ENCODE results near the gene SPATA6L.

The SPATA6L gene

GRCh38 chr9:4630836-4631235 lies 35.4 kb downstream of the SPATA6L start:
- H3K4ac ChIP-seq (ENCODE audit: low read length), result no peak overlapping the region
- no peaks in the 10 kb centered on the region for H3K36me3 ChIP-seq (replicated peaks in 1 of 2; ENCODE audit: control insufficient read depth in 2 of 2, insufficient read depth in 2 of 2, low read length in 2 of 2)
- no peak overlapping the region for H2BK5ac ChIP-seq (ENCODE audit: low read length)
- peaks cover 0 to 2% of the 10 kb centered on the region in 2 donors for H3K4me1 ChIP-seq (ENCODE audit: control insufficient read depth in 2 of 2, insufficient read depth in 1 of 2, low read depth in 1 of 2, low read length in 2 of 2)
- H3K18ac ChIP-seq (ENCODE audit: low read length), result no peak overlapping the region
- H2AFZ ChIP-seq (ENCODE audit: low read length), result no peak overlapping the region
- H2AK5ac ChIP-seq (ENCODE audit: low read depth, low read length), result no peak overlapping the region
- H3K27ac ChIP-seq (replicated peaks; ENCODE audit: low read length), result no peak overlapping the region
- H3K4me2 ChIP-seq (ENCODE audit: insufficient read depth, low read length, poor library complexity, severe bottlenecking), result no peak overlapping the region
- no peak overlapping the region for H3K23ac ChIP-seq (ENCODE audit: low read depth, low read length, poor library complexity)
- H3K27me3 ChIP-seq (ENCODE audit: control insufficient read depth in 3 of 3, insufficient read depth in 3 of 3, low read depth in 1 of 3, low read length in 3 of 3), result no peaks in the 10 kb centered on the region
- no peak overlapping the region for H4K91ac ChIP-seq (ENCODE audit: low read depth, low read length, poor library complexity)
- no peak overlapping the region for H4K8ac ChIP-seq (ENCODE audit: low read depth, low read length)
- no peaks in the 10 kb centered on the region for H3K9me3 ChIP-seq (replicated peaks in 1 of 2; ENCODE audit: control insufficient read depth in 2 of 2, insufficient read depth in 1 of 2, low read depth in 1 of 2, low read length in 2 of 2)
- no peak overlapping the region for H2BK12ac ChIP-seq (ENCODE audit: low read length)
- H3K14ac ChIP-seq (ENCODE audit: low read length), result no peak overlapping the region
- no peak overlapping the region for H3K4me3 ChIP-seq (ENCODE audit: low read length in 2 of 2)
- DNase-seq (ENCODE audit: low spot score), result no peak
- H2BK15ac ChIP-seq (ENCODE audit: low read length), result no peak overlapping the region
- H3K79me1 ChIP-seq (ENCODE audit: low read depth, low read length), result no peaks in the 10 kb centered on the region
- H3K9ac ChIP-seq (ENCODE audit: low read depth, low read length, poor library complexity), result no peak overlapping the region
- WGBS, 2 donors (ENCODE audit: extremely low coverage in 2 of 2, insufficient read length in 2 of 2, insufficient replicate concordance in 1 of 2), result no CpG with 5 or more reads among the region's 2 CpGs
- H2BK120ac ChIP-seq (ENCODE audit: low read depth, low read length), result no peak overlapping the region

GRCh38 chr9:4622016-4622415 lies 44.3 kb downstream of the SPATA6L start:
- no peak overlapping the region for H2AK5ac ChIP-seq (ENCODE audit: low read depth, low read length)
- no peak overlapping the region for H3K4me3 ChIP-seq (ENCODE audit: low read length in 2 of 2)
- DNase-seq (ENCODE audit: low spot score), result no peak
- no peaks in the 10 kb centered on the region for H3K9me3 ChIP-seq (replicated peaks in 1 of 2; ENCODE audit: control insufficient read depth in 2 of 2, insufficient read depth in 1 of 2, low read depth in 1 of 2, low read length in 2 of 2)
- H3K79me1 ChIP-seq (ENCODE audit: low read depth, low read length), result no peaks in the 10 kb centered on the region
- H3K9ac ChIP-seq (ENCODE audit: low read depth, low read length, poor library complexity), result no peak overlapping the region
- no peak overlapping the region for H4K8ac ChIP-seq (ENCODE audit: low read depth, low read length)
- H2BK12ac ChIP-seq (ENCODE audit: low read length), result no peak overlapping the region
- no CpG with 5 or more reads among the region's 10 CpGs for WGBS, 2 donors (ENCODE audit: extremely low coverage in 2 of 2, insufficient read length in 2 of 2, insufficient replicate concordance in 1 of 2)
- no peak overlapping the region for H3K14ac ChIP-seq (ENCODE audit: low read length)
- no peak overlapping the region for H2BK15ac ChIP-seq (ENCODE audit: low read length)
- H3K4me1 ChIP-seq (ENCODE audit: control insufficient read depth in 2 of 2, insufficient read depth in 1 of 2, low read depth in 1 of 2, low read length in 2 of 2), result peaks cover 8 to 15% of the 10 kb centered on the region in 2 donors
- H2BK5ac ChIP-seq (ENCODE audit: low read length), result no peak overlapping the region
- H3K23ac ChIP-seq (ENCODE audit: low read depth, low read length, poor library complexity), result no peak overlapping the region
- no peaks in the 10 kb centered on the region for H3K36me3 ChIP-seq (replicated peaks in 1 of 2; ENCODE audit: control insufficient read depth in 2 of 2, insufficient read depth in 2 of 2, low read length in 2 of 2)
- peak overlapping the region; percentile 66 for H2AFZ ChIP-seq (ENCODE audit: low read length)
- H3K27ac ChIP-seq (replicated peaks; ENCODE audit: low read length), result no peak overlapping the region
- H3K18ac ChIP-seq (ENCODE audit: low read length), result peak overlapping the region; percentile 13
- H4K91ac ChIP-seq (ENCODE audit: low read depth, low read length, poor library complexity), result no peak overlapping the region
- no peak overlapping the region for H3K4me2 ChIP-seq (ENCODE audit: insufficient read depth, low read length, poor library complexity, severe bottlenecking)
- H3K4ac ChIP-seq (ENCODE audit: low read length), result no peak overlapping the region
- H2BK120ac ChIP-seq (ENCODE audit: low read depth, low read length), result no peak overlapping the region
- no peaks in the 10 kb centered on the region for H3K27me3 ChIP-seq (ENCODE audit: control insufficient read depth in 3 of 3, insufficient read depth in 3 of 3, low read depth in 1 of 3, low read length in 3 of 3)

GRCh38 chr9:4620881-4621555 lies 45.3 kb downstream of the SPATA6L start:
- no peak overlapping the region for H3K4me2 ChIP-seq (ENCODE audit: insufficient read depth, low read length, poor library complexity, severe bottlenecking)
- no peak overlapping the region for H3K4me3 ChIP-seq (ENCODE audit: low read length in 2 of 2)
- no peak overlapping the region for H2BK120ac ChIP-seq (ENCODE audit: low read depth, low read length)
- H3K4me1 ChIP-seq (ENCODE audit: control insufficient read depth in 2 of 2, insufficient read depth in 1 of 2, low read depth in 1 of 2, low read length in 2 of 2), result peaks cover 8 to 15% of the 10 kb centered on the region in 2 donors
- H2AFZ ChIP-seq (ENCODE audit: low read length), result no peak overlapping the region
- no peak overlapping the region for H3K18ac ChIP-seq (ENCODE audit: low read length)
- H3K23ac ChIP-seq (ENCODE audit: low read depth, low read length, poor library complexity), result no peak overlapping the region
- H2AK5ac ChIP-seq (ENCODE audit: low read depth, low read length), result no peak overlapping the region
- no peak for DNase-seq (ENCODE audit: low spot score)
- no peaks in the 10 kb centered on the region for H3K36me3 ChIP-seq (replicated peaks in 1 of 2; ENCODE audit: control insufficient read depth in 2 of 2, insufficient read depth in 2 of 2, low read length in 2 of 2)
- no peaks in the 10 kb centered on the region for H3K27me3 ChIP-seq (ENCODE audit: control insufficient read depth in 3 of 3, insufficient read depth in 3 of 3, low read depth in 1 of 3, low read length in 3 of 3)
- H4K8ac ChIP-seq (ENCODE audit: low read depth, low read length), result no peak overlapping the region
- no CpG with 5 or more reads among the region's 2 CpGs for WGBS, 2 donors (ENCODE audit: extremely low coverage in 2 of 2, insufficient read length in 2 of 2, insufficient replicate concordance in 1 of 2)
- no peak overlapping the region for H4K91ac ChIP-seq (ENCODE audit: low read depth, low read length, poor library complexity)
- no peak overlapping the region for H2BK15ac ChIP-seq (ENCODE audit: low read length)
- H3K4ac ChIP-seq (ENCODE audit: low read length), result no peak overlapping the region
- no peaks in the 10 kb centered on the region for H3K9me3 ChIP-seq (replicated peaks in 1 of 2; ENCODE audit: control insufficient read depth in 2 of 2, insufficient read depth in 1 of 2, low read depth in 1 of 2, low read length in 2 of 2)
- no peaks in the 10 kb centered on the region for H3K79me1 ChIP-seq (ENCODE audit: low read depth, low read length)
- no peak overlapping the region for H3K27ac ChIP-seq (replicated peaks; ENCODE audit: low read length)
- H3K14ac ChIP-seq (ENCODE audit: low read length), result no peak overlapping the region
- no peak overlapping the region for H3K9ac ChIP-seq (ENCODE audit: low read depth, low read length, poor library complexity)
- H2BK12ac ChIP-seq (ENCODE audit: low read length), result no peak overlapping the region
- no peak overlapping the region for H2BK5ac ChIP-seq (ENCODE audit: low read length)

- H4K8ac ChIP-seq (ENCODE audit: low read depth, low read length), result no peak overlapping the region
- no peak overlapping the region for H3K4me2 ChIP-seq (ENCODE audit: insufficient read depth, low read length, poor library complexity, severe bottlenecking)
- H2BK15ac ChIP-seq (ENCODE audit: low read length), result no peak overlapping the region
- H3K4me1 ChIP-seq (ENCODE audit: control insufficient read depth in 2 of 2, insufficient read depth in 1 of 2, low read depth in 1 of 2, low read length in 2 of 2), result peaks cover 8 to 15% of the 10 kb centered on the region in 2 donors
- no peaks in the 10 kb centered on the region for H3K36me3 ChIP-seq (replicated peaks in 1 of 2; ENCODE audit: control insufficient read depth in 2 of 2, insufficient read depth in 2 of 2, low read length in 2 of 2)
- no peaks in the 10 kb centered on the region for H3K9me3 ChIP-seq (replicated peaks in 1 of 2; ENCODE audit: control insufficient read depth in 2 of 2, insufficient read depth in 1 of 2, low read depth in 1 of 2, low read length in 2 of 2)
- H3K9ac ChIP-seq (ENCODE audit: low read depth, low read length, poor library complexity), result no peak overlapping the region
- H2AFZ ChIP-seq (ENCODE audit: low read length), result no peak overlapping the region
- no peaks in the 10 kb centered on the region for H3K79me1 ChIP-seq (ENCODE audit: low read depth, low read length)
- DNase-seq (ENCODE audit: low spot score), result no peak
- H3K4me3 ChIP-seq (ENCODE audit: low read length in 2 of 2), result no peak overlapping the region
- no peak overlapping the region for H2BK12ac ChIP-seq (ENCODE audit: low read length)
- WGBS, 2 donors (ENCODE audit: extremely low coverage in 2 of 2, insufficient read length in 2 of 2, insufficient replicate concordance in 1 of 2), result no CpG with 5 or more reads among the region's 3 CpGs
- no peaks in the 10 kb centered on the region for H3K27me3 ChIP-seq (ENCODE audit: control insufficient read depth in 3 of 3, insufficient read depth in 3 of 3, low read depth in 1 of 3, low read length in 3 of 3)
- no peak overlapping the region for H3K27ac ChIP-seq (replicated peaks; ENCODE audit: low read length)
- H3K18ac ChIP-seq (ENCODE audit: low read length), result no peak overlapping the region
- no peak overlapping the region for H4K91ac ChIP-seq (ENCODE audit: low read depth, low read length, poor library complexity)
- no peak overlapping the region for H3K23ac ChIP-seq (ENCODE audit: low read depth, low read length, poor library complexity)
- H2BK120ac ChIP-seq (ENCODE audit: low read depth, low read length), result no peak overlapping the region
- no peak overlapping the region for H3K4ac ChIP-seq (ENCODE audit: low read length)
- H2BK5ac ChIP-seq (ENCODE audit: low read length), result no peak overlapping the region
- H2AK5ac ChIP-seq (ENCODE audit: low read depth, low read length), result no peak overlapping the region
- H3K14ac ChIP-seq (ENCODE audit: low read length), result no peak overlapping the region
Measured at GRCh38 chr9:4620057-4620765, 46.1 kb downstream of the SPATA6L start.
